ENCODE results near the gene PSMD13.
"Not testable (repeated sequence)": the region's sequence is repeated elsewhere in the genome, so short reads cannot be mapped to it uniquely, and the experiment has no call there.

Gene PSMD13

DNA sequence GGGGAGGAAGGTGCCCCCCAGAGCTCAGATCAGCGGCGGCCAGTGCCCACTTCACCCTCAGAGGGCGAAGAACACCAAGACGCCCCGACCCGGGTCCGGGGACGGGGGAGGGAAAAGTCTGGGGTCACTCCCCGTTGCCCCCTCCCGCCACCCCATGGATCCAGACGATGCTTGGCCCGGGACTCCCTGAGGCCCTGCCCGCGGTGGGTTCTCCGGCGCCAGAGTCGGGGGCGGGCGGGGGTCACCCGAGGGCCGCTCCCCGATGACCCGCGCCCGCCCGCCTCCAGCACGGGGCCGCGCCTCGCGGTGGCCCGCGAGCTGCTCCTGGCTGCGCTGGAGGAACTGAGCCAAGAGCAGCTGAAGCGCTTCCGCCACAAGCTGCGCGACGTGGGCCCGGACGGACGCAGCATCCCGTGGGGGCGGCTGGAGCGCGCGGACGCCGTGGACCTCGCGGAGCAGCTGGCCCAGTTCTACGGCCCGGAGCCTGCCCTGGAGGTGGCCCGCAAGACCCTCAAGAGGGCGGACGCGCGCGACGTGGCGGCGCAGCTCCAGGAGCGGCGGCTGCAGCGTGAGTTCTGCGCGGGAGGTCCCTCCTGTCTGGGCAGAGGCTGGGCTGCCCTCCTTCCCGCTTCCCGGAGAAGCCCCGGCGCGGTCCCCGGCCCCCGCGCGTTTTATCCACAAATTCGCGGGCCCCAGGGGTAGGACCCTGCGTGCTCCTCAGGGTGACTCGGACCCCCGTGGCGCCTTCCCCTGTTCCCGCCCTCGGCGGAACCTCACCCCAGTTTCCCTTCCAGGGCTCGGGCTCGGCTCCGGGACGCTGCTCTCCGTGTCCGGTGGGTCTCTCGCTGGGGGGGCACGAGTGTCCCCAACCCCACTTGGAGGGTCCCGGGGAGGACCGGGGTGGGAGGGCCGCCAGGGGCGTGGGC, 42.5 kb downstream of the PSMD13 start:
- DNase-seq: no peak

DNA sequence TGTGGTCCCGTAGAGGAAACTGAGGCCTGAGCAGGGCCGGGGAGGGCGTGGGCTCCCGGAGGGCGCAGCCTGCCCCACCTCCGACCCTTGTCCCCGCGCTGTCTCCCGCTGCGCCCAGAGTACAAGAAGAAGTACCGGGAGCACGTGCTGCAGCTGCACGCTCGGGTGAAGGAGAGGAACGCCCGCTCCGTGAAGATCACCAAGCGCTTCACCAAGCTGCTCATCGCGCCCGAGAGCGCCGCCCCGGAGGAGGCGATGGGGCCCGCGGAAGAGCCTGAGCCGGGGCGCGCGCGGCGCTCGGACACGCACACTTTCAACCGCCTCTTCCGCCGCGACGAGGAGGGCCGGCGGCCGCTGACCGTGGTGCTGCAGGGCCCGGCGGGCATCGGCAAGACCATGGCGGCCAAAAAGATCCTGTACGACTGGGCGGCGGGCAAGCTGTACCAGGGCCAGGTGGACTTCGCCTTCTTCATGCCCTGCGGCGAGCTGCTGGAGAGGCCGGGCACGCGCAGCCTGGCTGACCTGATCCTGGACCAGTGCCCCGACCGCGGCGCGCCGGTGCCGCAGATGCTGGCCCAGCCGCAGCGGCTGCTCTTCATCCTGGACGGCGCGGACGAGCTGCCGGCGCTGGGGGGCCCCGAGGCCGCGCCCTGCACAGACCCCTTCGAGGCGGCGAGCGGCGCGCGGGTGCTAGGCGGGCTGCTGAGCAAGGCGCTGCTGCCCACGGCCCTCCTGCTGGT, 43.4 kb downstream of the PSMD13 start:
- DNase-seq: no peak

- DNase-seq: no peak
Observed at GRCh38 chr11:280706-281485, 44.1 kb downstream of the PSMD13 start.

DNA sequence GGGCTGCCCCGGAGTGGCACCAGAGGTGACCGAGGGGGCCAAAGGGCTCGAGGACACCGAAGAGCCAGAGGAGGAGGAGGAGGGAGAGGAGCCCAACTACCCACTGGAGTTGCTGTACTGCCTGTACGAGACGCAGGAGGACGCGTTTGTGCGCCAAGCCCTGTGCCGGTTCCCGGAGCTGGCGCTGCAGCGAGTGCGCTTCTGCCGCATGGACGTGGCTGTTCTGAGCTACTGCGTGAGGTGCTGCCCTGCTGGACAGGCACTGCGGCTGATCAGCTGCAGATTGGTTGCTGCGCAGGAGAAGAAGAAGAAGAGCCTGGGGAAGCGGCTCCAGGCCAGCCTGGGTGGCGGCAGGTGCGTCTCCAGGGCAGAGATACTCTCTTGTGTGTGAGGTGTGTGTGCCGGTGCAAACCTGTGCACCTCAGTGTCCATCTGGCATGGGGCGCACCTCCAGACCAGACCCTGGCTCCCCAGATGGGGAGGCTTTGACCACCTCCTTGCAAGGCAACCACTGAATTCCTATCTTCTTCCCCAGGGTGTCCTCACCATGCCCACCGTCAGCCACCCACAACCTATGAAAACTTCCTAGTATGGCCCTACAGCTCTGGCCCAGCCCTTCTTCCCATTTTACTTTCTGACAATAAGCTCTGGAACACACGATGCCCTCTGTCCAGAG, 44.8 kb downstream of the PSMD13 start:
- DNase-seq: no peak

DNA sequence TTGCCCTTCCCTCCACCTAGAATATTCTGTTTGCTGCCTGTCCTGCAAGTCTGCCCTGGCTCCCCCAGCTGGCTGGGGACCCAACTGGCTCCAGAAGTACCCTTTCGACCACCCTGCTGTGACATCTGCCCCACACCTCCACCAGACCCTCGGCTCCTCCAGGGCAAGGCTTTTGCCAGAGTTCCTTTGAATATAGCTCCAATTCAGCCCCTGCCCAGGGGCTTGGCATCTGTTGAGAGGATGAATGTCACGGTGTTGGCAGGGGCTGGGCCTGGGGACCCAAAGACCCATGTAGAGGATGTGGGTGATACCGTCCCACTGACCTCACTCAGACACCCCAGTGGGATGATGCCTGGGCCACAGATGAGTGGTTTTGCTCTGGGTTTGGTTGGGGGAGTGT, 45.4 kb downstream of the PSMD13 start:
- DNase-seq: no peak

DNA sequence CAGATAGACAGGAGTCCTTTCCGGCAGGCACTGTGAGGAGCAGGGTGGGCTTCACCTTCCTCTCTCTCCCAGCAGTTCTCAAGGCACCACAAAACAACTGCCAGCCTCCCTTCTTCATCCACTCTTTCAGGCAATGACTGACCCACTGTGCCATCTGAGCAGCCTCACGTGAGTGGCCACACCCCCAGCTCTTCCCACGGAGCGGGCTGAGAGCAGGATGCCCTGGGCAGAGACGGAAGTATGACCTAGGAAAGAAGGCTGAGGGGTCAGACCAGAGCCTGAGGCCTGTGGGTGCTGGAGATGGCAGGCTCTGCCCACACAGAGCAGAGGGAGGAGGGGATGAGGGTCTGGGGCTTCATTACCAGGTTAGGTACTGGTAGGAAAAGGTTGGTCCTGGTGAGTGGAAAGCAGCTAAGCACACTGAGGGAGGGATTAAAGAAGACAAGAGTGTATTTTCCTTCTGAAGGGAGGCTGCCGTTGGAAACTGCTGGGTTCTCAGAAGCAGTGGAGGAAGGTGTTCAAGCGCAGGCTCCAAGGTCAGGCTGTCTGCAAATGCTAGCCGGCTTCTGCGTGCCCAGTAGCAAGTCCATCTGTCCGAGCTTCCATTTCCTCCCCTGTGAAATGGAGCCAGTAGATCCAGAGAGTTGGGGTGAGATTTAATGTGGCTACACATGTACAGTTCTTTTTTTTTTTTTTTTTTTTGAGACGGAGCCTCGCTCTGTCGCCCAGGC, 46.0 kb downstream of the PSMD13 start:
- no peak for DNase-seq

GRCh38 chr11:283405-284104, 46.8 kb downstream of the PSMD13 start:
- no peak for DNase-seq

- DNase-seq: no peak
Observed at GRCh38 chr11:284105-285020, 47.6 kb downstream of the PSMD13 start.

DNA sequence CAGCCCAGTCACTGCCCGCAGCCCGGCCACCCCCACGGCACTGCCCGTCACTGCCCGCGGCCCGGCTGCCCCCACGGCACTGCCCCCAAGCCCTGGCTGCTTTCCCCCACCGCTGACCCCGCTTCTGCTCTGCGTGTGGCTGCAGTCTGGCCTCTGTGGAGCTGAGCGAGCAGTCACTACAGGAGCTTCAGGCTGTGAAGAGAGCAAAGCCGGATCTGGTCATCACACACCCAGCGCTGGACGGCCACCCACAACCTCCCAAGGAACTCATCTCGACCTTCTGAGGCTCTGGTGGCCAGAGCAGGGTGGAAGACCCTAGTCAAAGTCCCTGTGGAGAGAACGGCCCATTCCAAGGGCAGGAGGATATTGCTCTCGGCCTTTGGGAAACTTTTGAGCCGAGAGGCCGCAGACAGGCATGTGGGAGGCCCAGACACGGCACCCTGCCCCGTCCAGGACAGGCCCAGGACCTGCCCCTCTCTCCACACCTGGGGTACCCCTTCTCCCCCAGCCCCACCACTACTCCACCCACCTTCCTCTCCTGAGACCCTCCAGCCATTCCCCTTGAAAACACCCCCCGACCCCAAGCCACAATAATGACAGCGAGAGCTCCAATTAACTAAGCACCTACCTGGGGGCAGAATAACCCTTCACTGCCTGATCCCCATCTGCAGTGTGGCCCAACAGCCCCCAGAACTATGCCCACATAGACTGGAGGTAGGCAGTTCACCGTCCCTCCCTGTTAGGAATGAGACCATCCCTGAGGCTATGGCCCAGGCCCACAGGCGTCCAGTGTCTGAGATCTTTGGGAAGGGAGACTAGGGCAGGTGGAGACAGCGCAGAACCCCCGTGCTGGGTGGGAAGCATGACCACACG, 48.5 kb downstream of the PSMD13 start:
- DNase-seq: no peak

DNA sequence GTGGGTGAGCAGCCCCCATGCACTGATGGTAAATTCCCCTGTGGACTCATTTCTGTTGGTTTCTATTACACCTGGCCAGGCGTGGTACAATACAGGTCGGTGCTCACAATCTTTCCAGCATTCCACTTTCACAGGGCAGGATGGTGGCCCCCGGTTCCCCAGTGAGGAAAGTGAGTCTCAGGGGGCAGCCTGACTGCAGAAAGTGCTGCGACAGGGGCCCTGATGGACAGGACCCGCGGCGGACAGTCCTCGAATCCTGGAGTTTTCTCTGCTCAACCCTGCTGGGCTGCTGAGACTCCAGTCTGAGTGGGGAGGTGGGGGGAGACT, 49.1 kb downstream of the PSMD13 start:
- DNase-seq: no peak

DNA sequence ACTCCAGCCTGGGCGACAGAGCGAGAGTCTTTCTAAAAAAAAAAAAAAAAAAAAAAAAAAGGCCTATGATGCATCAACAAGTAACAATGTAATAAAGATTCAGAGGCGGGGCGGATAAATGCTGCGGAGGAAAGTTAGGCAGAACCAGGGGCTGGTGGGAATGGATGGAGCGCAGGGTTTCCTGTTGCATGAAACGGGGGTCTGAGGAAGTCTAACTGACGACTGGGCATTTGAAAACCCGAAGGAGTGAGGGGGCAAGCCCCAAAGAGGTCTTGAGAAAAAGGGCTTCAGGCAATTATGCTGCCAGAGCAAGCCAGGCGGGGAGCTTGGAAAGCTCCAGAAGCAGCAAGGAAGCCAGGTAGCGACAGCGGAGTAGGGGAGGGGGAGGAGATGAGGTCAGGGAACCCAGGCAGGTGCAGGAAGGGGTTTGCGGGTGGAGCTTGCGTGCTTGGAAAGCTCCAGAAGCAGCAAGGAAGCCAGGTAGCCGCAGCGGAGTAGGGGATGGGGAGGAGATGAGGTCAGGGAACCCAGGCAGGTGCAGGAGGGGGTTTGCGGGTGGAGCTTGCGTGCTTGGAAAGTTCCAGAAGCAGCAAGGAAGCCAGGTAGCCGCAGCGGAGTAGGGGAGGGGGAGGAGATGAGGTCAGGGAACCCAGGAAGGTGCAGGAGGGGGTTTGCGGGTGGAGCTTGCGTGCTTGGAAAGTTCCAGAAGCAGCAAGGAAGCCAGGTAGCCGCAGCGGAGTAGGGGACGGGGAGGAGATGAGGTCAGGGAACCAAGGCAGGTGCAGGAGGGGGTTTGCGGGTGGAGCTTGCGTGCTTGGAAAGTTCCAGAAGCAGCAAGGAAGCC, 50.4 kb downstream of the PSMD13 start:
- not testable (repeated sequence) for DNase-seq

DNA sequence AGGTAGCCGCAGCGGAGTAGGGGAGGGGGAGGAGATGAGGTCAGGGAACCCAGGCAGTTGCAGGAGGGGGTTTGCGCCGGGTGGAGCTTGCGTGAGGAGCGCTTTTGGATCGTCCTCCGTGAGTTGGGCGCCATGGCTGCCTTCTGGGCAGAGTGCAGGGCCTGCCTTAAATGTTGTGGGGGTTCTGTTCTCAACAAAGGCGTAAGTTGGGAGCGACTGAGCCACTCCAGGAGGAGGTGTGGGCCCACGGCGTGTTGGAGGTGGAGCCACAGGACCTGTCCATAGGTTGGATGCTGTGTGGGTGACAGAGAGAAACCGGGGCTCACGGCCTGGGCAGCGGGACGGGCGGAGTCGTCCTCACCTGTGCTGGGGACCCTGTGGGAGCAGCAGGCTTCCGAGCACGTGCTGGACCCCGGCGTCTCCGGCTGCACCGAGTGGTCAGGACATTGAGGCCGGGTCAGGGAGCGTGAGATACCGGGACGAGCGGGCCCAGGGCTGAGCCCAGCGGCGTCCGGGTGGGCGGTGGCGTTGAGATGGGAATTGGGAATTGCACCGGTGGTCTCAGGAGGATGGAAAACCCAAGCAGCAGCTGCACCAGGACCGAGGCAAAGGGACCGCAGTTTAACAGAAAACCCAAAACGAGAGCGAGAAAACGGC, 51.2 kb downstream of the PSMD13 start:
- no peak for DNase-seq

DNA sequence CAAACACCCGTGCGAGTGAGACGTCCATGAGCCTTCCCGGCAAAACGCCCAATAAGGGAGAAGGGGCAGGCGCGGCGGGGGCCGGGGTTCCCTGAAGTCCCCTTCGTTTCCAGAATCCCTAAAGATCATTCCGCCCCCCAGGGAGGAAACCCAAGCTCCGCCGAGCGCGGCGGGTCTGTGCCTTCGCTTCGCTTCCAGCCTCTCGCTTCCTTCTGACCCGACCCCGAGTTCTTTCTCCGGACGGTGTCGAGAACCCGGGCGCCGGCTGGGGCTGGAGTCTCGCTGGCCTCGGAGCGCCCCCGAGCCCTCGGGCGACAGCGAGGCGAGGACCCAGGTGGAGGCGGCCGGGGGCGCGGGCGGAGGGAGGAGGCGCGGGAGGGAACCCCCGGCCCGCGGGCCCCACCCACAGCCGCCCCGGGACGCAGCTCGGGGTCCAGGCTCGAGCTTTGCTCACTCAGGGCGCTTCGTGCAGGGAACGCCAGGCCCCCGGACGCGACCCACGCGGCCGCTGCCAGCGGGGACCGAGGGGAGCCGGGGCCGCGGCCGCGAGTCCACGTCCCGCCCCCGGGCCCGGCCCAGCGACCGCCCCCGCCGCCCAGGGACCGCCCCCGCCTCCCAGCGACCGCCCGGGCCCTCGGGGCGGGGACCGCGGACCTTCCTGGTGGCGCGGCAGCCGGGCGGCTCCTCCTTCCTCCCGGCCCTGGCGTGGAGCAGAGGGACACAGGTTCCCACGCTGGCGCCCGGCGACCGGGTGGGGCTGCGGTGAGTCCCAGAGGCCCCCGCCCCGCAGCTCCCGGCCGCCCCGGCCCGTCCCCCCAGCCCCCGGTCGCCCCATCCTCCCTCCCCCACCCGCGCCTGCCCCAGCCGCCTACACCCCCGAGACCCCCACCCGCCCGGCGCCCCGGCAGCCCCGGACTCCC, 52.0 kb downstream of the PSMD13 start, which contains the start of gene PGGHG:
PGGHG (plus strand) TSS at position 649 of the 920 bp plus-strand sequence. CDS start 691 bp downstream, outside the sequence.
- DNase-seq: peak; percentile 18

DNA sequence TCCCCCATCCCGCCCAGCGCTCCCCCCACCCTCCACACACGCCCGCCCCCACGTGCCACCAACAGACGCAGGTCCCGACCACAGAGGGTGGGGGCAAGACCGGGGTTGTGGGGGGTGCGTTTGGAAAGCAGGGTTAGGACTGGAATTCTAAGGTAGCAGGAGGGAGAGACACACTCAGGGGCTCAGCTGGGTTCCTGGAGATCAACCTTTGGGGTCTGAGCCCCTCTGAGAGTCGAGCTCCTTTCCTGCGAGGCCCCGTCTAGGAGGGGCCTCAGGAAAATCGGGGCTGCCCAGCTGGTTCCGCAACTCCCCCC, 52.6 kb downstream of the PSMD13 start:
- no peak for DNase-seq

GRCh38 chr11:289712-290620, 53.2 kb downstream of the PSMD13 start:
- no peak for DNase-seq
